B cell (primary cell): ENCODE data around the gene TMEM9.

ENCODE experiments used
- CTCF ChIP-seq: fragments of 200-600 bp; IDR thresholded peaks from one replicate; pipeline ENCODE4 v1.8.0; 2022; ENCODE audit warnings: antibody characterized with exemption, mild to moderate bottlenecking
- EZH2 ChIP-seq: IDR thresholded peaks from 2 replicates; pipeline ENCODE4 v1.6.1; 2012; ENCODE audit warnings: borderline replicate concordance, low read depth, mild to moderate bottlenecking, moderate library complexity, low read length; ENCODE audit not compliant: insufficient read depth, poor library complexity, severe bottlenecking

GRCh38 chr1:201136355-201137023 lies 17.8 kb downstream of the TMEM9 start:
- TF ChIP-seq CTCF (no peak), EZH2 (no peak)
